ENCODE results near the gene CDCA8.

The CDCA8 gene

DNA sequence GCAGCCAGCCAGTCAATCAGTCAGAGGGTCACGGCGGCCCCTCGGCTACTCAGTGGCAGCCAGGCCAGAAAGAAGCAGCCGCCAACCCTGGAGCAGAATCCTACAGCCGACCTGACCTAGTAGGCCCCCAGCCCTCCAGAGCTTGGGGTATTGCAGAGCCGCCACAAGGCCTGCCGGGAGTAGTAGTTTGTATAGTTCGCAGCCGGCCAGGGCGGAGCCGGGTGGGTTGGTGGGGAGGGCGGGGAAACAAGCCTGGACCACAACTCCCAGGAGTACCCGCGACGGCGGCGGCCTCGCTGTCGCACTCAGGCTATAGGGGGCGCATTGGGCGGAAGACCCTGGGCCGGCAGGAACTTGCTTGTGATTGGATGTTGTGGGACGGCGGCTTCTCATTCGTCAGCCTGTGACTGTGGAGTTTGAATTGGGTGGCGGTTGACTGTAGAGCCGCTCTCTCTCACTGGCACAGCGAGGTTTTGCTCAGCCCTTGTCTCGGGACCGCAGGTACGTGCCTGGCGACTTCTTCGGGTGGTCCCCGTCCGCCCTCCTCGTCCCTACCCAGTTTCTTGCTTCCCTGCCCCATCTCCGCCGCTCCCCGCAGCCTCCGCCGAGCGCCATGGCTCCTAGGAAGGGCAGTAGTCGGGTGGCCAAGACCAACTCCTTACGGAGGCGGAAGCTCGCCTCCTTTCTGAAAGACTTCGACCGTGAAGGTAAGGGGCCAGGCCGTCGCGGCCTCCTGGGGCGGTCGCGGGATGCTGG, at the start of gene CDCA8:
Gene CDCA8 (plus strand): TSS at position 439 of the 756 bp plus-strand sequence. CDS start 175 bp downstream, at position 614.
- peak; percentile 97 for DNase-seq (ENCODE audit: low read depth in 1 of 2, low spot score in 1 of 2)

DNA sequence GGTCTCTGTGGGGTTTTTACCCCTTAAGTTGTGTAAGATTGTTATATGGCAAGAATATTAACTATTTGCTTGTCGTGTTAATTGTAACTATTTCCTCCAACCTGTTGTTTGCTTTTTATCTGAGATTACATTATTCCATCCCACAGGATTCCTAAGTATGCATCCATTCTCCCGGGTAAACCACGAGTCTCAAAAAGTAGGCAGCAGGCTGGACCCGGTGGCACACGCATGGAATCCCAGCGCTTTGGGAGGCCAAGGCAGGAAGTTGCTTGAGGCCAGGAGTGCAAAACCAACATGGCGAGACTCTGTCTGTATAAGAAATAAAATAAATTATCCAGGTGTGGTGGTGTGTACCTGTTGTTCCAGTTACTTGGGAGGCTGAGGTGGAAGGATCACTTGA, 45.0 kb upstream of the CDCA8 start:
- DNase-seq (ENCODE audit: low read depth in 1 of 2, low spot score in 1 of 2), result no peak

DNA sequence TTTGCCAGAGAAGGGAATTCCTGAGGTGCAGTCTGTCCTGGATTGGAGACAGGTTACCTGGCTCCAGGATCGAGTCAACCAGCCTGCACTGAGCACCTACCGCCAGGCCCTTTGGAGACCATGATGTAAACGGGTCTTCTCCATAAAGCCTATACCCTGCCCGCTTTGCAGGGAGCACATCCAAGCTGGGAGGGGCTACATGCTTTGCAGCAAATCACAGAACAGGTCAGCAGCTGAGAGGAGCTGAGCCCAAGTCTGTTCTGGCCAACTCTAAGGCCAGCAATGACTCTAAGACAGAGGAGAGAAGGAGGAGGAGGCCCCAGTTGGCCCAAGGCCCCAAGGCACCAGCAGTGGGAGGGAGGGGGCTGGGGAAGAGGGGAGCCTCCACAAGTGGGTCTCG, 42.1 kb upstream of the CDCA8 start:
- DNase-seq (ENCODE audit: low read depth in 1 of 2, low spot score in 1 of 2), result no peak

DNA sequence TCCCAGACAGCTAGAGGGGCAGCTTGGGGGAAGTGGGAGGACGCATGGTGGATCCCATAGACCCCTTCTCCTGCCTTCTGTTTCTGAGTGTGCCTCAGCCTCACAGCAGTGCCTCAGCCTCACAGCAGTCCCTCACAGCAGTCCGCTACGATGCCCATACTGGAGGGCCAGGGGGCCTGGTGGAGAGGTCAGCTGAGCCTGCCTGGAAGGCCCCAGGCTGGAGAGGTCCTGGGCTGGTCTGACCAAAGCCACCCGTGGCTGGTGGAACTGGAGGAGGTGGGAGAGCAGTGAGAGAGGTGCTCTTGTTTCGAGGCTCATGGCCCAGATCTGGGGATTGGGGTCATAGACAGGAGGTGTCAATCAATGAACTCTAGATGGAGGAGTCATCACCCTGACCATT, 41.6 kb upstream of the CDCA8 start:
- no peak for DNase-seq (ENCODE audit: low read depth in 1 of 2, low spot score in 1 of 2)

DNA sequence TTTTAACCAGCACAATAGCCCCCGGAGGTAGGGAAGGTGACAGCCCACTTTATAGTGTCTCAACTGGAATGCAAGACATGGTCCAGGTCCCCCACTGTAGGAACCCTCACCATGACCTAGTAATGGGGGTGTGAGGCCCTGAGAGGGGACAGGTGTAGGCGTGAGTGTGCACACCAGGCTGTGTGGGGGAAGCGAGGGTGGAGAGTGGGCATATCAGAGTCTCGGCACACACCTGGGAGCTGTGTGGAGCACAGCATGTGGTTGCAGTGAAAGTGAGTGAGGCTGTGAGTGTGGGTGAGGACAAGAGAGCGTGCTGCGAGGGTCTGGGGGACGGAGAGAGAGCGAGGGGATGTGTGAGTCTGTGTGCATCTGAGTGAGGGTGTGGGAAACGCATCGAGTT, 40.5 kb upstream of the CDCA8 start:
- no peak for DNase-seq (ENCODE audit: low read depth in 1 of 2, low spot score in 1 of 2)

- no peak for DNase-seq (ENCODE audit: low read depth in 1 of 2, low spot score in 1 of 2)
Measured at GRCh38 chr1:37652976-37653375, 39.3 kb upstream of the CDCA8 start.

- DNase-seq (ENCODE audit: low read depth in 1 of 2, low spot score in 1 of 2), result no peak
Measured at GRCh38 chr1:37653906-37654305, 38.4 kb upstream of the CDCA8 start.

GRCh38 chr1:37655274-37655673, 37.0 kb upstream of the CDCA8 start:
- no peak for DNase-seq (ENCODE audit: low read depth in 1 of 2, low spot score in 1 of 2)

DNA sequence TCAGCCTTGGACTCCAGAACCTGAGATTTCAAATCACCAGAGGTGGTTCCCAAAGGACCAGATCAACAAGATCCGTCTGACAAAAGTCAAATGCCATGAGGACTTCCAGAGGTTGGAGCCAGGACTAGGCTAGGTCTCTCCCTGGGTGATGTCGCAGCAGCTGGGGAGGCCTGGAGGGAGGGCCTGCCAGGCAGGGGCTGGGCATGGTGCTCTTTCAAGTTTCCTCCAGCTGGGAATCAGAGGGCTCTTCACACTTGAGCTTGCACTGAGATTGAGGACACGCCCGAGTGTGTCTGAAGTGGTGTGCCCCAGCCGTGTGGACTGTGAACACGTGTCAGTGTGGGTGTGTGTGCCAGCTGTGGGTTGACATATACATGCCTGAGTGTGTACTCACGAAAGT, 36.3 kb upstream of the CDCA8 start:
- no peak for DNase-seq (ENCODE audit: low read depth in 1 of 2, low spot score in 1 of 2)

DNA sequence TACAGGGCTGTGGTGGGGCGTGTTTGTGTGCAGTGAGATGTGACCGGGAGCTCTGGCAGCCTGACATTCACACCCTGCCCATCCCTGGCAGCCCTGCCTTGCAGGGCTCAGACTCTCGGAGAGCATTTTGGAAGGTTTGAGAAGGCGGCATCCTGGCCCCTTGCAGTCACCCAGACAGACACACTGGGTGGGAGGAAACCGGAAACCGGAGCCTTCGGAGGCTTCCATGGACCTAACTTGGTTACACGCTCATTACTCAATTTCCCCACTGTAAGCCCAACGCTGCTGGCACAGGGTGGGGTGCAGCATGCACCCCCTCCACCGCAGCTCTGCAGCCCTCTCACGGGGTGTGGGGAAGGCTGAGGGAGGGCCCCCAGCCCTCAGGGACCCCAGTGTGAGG, 35.4 kb upstream of the CDCA8 start:
- no peak for DNase-seq (ENCODE audit: low read depth in 1 of 2, low spot score in 1 of 2)

GRCh38 chr1:37657620-37658412, 34.5 kb upstream of the CDCA8 start:
- DNase-seq (ENCODE audit: low read depth in 1 of 2, low spot score in 1 of 2), result no peak

DNA sequence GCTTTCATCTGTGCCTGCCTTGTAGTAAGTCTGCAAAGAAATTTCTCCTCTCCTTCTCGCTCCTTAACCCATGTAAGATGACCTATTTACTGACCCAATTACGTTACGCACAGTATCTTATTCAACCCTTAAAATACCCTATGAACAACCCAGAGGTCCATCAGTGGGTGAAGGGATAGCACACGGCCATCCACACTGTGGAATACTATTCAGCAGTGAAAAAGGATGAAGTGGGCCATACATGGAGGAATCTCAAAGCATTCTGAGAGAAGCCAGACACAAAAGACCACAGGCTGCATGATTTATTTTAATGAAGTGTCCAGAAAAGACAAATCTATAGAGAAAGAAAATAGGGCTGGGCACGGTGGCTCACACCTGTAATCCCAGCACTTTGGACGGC, 33.8 kb upstream of the CDCA8 start:
- DNase-seq (ENCODE audit: low read depth in 1 of 2, low spot score in 1 of 2), result no peak

DNA sequence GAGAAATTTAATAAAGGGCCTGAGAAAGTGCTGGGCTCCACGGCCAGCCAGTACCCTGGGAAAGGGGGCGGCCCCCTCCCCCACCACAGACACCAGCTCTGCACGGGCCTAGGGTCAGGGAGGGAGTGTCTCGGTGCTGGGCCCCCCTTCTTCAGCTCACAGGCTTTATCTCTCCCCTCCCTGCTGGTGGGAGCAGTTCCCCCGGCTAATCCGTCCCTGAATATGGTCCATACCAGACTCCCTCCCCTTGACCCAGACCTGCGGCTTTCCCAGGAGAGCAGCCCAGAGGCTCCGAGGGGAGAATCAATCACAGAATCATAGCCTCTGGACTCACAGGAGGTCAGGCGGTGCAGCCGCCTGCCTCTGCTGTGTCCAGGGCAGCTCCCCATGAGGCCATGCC, 31.7 kb upstream of the CDCA8 start:
- no peak for DNase-seq (ENCODE audit: low read depth in 1 of 2, low spot score in 1 of 2)

DNA sequence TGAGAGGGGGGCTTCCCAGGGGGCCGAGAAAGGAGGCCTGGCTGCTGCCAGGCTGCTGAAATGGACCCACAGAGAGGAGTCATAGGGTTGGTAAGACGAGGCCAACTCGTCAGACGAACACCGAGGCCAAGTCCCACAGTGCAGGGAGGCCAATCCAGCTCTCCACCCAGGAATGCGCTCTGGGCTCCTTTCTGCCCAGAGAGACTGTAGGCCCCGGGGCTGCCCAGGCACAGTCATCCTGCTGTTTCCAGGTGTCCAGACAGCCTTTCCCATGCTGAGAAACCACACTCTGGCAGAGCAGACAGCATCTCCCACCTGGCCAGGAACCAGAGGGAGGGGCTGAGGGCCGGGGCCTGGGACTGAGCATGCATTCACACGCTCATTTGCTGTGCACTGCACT, 30.9 kb upstream of the CDCA8 start:
- DNase-seq (ENCODE audit: low read depth in 1 of 2, low spot score in 1 of 2), result no peak

GRCh38 chr1:37662031-37662755, 30.1 kb upstream of the CDCA8 start:
- DNase-seq (ENCODE audit: low read depth in 1 of 2, low spot score in 1 of 2), result no peak

DNA sequence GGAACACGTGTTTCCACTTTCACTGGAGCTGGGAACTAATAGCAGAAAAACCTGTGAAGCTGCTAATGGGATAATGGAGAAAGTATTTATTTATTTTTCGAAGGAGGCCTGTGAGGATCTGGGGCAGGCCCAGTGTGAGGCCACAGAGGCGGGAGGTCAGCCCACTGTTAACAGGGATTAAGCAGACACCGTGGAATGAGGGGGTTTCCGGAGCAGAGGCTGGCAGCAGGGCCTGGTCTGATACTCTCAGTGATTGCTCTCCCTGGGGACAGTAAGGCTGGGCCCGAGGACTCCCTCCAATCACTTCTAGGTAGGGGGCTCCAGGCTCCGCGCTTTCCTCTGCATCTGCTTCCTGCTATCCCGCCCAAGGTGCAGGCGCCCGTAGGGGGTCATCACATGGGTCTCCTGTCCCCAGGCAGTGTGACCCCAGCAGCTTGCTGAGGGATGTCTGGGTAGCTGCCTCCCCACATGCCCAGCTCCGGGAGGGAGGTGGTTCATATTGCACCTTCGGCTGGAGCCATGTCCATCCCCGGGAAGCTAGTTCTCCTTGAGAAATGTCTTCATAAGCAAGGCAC, 28.8 kb upstream of the CDCA8 start:
- DNase-seq (ENCODE audit: low read depth in 1 of 2, low spot score in 1 of 2), result no peak

DNA sequence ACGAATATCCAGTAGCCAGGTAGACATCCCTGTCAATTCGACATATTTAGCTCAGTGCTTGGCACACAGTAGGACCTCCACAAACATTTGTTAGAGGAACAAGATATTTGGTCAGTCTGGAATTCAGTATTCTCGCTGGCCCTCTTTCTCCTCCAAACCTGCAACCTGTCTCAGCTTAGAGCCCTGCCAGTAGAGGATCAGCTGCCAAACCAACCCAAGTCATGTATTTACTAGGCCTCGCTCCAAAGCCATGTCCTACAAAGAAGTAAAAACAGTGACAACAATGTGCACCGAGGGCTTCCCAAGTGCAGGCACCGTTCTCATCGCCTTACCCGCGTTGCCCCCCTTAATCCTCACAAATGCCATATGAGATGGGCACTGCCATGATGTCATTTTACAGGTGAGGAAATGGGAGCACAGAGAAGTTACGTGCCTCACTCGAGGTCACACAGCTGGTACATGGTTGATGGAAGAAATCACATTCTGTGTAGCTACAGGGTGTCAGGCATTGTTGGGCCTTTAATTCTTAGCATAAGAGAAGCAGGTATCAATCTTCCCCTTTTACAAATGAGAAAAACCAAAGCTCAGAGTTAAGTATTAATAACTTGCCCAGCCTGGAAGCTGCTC, 26.0 kb upstream of the CDCA8 start:
- no peak for DNase-seq (ENCODE audit: low read depth in 1 of 2, low spot score in 1 of 2)

DNA sequence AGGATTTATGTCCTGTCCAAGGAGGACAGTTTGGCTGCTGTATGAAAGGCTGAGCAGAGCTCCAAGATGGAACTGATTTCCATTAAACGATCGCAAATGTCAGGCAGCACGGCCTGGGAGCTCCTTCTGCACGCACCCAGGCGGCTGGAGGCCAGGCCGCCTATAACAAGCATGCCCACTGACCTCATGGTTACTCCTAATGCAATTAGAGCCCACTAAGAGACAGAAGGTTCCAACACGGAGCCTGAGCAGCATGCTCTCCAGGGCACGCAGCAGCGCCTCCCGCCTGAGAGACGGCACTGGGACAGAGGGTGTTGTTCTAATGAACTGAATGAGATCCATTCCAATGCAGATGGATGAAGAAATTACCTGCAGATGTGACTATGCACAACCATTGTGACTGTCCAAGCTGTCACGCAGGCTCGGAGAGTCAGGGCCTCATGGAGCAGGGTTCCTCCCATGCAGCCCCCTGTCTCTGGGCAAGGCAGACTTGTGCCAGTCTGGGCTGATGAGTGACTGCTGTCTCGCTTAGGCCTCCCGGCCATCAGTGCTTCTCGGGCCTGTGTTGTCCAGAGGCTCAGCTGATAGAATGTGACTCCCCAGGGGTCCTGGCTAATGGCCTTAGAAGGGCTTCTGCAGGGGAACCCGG, 25.2 kb upstream of the CDCA8 start:
- no peak for DNase-seq (ENCODE audit: low read depth in 1 of 2, low spot score in 1 of 2)

GRCh38 chr1:37670133-37670532, 22.2 kb upstream of the CDCA8 start:
- DNase-seq (ENCODE audit: low read depth in 1 of 2, low spot score in 1 of 2), result no peak

GRCh38 chr1:37671261-37671660, 21.1 kb upstream of the CDCA8 start:
- no peak for DNase-seq (ENCODE audit: low read depth in 1 of 2, low spot score in 1 of 2)

Data from stimulated activated CD4-positive, alpha-beta T cell treated with anti-CD3 and anti-CD28 coated beads, Interleukin-15, amount 100 ng/mL, for 1 hour (primary cell).